Gastroesophageal sphincter (tissue), 3 donors: ENCODE measurements around the gene KBTBD12.

Experiments used
- POLR2A ChIP-seq, 2 donors: fragments of 450-650 bp; IDR thresholded peaks; one replicate each; pipeline ENCODE4 v1.6.1; 2017; ENCODE audit warnings: antibody characterized with exemption in 2 of 2, mild to moderate bottlenecking in 2 of 2, moderate library complexity in 1 of 2
- POLR2AphosphoS5 ChIP-seq: sonication (generic); formaldehyde crosslinking; IDR thresholded peaks from one replicate; pipeline ENCODE4 v1.6.1; 2017; ENCODE audit warnings: antibody characterized with exemption
- TF ChIP-seq, protein P1 (sequence below), 4 experiments: fragments of 200-600 bp in 2 of 4; fragments of 450-650 bp in 2 of 4; sonication (generic) in 1 of 4; IDR thresholded peaks; one replicate each; pipeline ENCODE4 v1.5.1; 2017 to 2019; ENCODE audit warnings: antibody characterized with exemption in 4 of 4, mild to moderate bottlenecking in 2 of 4, moderate library complexity in 2 of 4

DNA sequence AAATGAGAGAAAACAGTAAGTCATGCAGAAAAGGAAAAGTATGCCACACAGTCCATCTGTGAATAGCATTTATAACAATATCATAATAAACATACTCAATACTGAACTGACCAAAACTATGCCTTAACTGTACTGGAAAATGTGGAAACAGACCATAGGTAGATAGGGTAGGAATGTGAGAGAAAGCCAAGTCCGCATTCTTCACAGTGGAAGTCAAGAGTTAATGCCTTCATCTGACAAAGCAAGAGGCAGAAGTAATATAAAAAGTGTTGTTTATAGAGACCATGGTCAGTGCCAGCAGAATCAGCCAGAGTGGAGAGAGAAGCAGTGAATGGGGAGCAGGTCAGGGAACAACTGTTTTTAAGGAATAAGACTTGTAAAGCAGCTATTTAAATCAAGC lies 52.3 kb downstream of the KBTBD12 start:
- TF ChIP-seq, protein P1, sequence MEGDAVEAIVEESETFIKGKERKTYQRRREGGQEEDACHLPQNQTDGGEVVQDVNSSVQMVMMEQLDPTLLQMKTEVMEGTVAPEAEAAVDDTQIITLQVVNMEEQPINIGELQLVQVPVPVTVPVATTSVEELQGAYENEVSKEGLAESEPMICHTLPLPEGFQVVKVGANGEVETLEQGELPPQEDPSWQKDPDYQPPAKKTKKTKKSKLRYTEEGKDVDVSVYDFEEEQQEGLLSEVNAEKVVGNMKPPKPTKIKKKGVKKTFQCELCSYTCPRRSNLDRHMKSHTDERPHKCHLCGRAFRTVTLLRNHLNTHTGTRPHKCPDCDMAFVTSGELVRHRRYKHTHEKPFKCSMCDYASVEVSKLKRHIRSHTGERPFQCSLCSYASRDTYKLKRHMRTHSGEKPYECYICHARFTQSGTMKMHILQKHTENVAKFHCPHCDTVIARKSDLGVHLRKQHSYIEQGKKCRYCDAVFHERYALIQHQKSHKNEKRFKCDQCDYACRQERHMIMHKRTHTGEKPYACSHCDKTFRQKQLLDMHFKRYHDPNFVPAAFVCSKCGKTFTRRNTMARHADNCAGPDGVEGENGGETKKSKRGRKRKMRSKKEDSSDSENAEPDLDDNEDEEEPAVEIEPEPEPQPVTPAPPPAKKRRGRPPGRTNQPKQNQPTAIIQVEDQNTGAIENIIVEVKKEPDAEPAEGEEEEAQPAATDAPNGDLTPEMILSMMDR (IDR thresholded peaks at IDR 0.05) = no peak
- TF ChIP-seq POLR2A (IDR thresholded peaks at IDR 0.05) (no peak), POLR2AphosphoS5 (no peak)
